ENCODE data around the gene DLGAP4. TPM values are rescaled to one million over a fixed set of nuclear protein-coding genes. Genes with fewer than 3 reads are reported as not detected.

DLGAP4 gene
- total and polyA plus RNA-seq, 9 of the 15 experiments (the other 6 are each of a cell fraction or from before 2014, with no cell fraction given) = 0.31 to 34.1 (median 4.5) TPM

GRCh38 chr20:36483919-36484808, 178.0 kb downstream of the DLGAP4 start (continued):
- TF ChIP-seq, protein P1, sequence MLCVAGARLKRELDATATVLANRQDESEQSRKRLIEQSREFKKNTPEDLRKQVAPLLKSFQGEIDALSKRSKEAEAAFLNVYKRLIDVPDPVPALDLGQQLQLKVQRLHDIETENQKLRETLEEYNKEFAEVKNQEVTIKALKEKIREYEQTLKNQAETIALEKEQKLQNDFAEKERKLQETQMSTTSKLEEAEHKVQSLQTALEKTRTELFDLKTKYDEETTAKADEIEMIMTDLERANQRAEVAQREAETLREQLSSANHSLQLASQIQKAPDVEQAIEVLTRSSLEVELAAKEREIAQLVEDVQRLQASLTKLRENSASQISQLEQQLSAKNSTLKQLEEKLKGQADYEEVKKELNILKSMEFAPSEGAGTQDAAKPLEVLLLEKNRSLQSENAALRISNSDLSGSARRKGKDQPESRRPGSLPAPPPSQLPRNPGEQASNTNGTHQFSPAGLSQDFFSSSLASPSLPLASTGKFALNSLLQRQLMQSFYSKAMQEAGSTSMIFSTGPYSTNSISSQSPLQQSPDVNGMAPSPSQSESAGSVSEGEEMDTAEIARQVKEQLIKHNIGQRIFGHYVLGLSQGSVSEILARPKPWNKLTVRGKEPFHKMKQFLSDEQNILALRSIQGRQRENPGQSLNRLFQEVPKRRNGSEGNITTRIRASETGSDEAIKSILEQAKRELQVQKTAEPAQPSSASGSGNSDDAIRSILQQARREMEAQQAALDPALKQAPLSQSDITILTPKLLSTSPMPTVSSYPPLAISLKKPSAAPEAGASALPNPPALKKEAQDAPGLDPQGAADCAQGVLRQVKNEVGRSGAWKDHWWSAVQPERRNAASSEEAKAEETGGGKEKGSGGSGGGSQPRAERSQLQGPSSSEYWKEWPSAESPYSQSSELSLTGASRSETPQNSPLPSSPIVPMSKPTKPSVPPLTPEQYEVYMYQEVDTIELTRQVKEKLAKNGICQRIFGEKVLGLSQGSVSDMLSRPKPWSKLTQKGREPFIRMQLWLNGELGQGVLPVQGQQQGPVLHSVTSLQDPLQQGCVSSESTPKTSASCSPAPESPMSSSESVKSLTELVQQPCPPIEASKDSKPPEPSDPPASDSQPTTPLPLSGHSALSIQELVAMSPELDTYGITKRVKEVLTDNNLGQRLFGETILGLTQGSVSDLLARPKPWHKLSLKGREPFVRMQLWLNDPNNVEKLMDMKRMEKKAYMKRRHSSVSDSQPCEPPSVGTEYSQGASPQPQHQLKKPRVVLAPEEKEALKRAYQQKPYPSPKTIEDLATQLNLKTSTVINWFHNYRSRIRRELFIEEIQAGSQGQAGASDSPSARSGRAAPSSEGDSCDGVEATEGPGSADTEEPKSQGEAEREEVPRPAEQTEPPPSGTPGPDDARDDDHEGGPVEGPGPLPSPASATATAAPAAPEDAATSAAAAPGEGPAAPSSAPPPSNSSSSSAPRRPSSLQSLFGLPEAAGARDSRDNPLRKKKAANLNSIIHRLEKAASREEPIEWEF (CRISPR knock-in tag; IDR thresholded peaks at IDR 0.05) = no peak
- no peak for TF ChIP-seq CREB1 (IDR thresholded peaks at IDR 0.05)
- TF ChIP-seq CREB1 (CRISPR knock-in tag; IDR thresholded peaks at IDR 0.05) = no peak
- TF ChIP-seq LEF1 (IDR thresholded peaks at IDR 0.05) = no peak
- TF ChIP-seq ZC3H8 (IDR thresholded peaks at IDR 0.05) = no peak
- no peak for TF ChIP-seq NONO (IDR thresholded peaks at IDR 0.05; ENCODE audit: low read depth in 2 of 2, low read length in 1 of 2)

Measured in K562 (cell line).